Testis (tissue), 3 donors: Measurements from ENCODE around the gene OAS2. TPM values are rescaled to one million over a fixed set of nuclear protein-coding genes. Genes with fewer than 3 reads are reported as not detected.

ENCODE experiments used
- DNase-seq: peaks from one replicate; pipeline ENCODE4 v3.0.0-alpha.2; 2019
- H3K27ac ChIP-seq, 2 donors: fragments of 200-600 bp; sonication (generic); one replicate each; pipeline ENCODE4 v1.5.1; 2019
- H3K27me3 ChIP-seq: fragments of 200-600 bp; sonication (generic); one replicate; pipeline ENCODE4 v1.5.1; 2019
- H3K36me3 ChIP-seq: fragments of 200-600 bp; sonication (generic); one replicate; pipeline ENCODE4 v1.5.1; 2017; ENCODE audit warnings: low read depth; ENCODE audit errors: missing control alignments
- H3K4me1 ChIP-seq: fragments of 200-600 bp; sonication (generic); one replicate; pipeline ENCODE4 v1.5.1; 2019
- H3K4me3 ChIP-seq, 2 donors: fragments of 200-600 bp; sonication (generic); one replicate each; pipeline ENCODE4 v1.5.1; 2017 to 2019
- H3K9me3 ChIP-seq: fragments of 200-600 bp; sonication (generic); one replicate; pipeline ENCODE4 v1.5.1; 2017
- POLR2A ChIP-seq: fragments of 450-650 bp; IDR thresholded peaks from one replicate; pipeline ENCODE4 v1.6.1; 2017; ENCODE audit warnings: antibody characterized with exemption, mild to moderate bottlenecking, moderate library complexity
- WGBS, 2 donors: methylation state at CpG; one replicate each; pipeline ENCODE4 v1.1.5; 2018; 5-methylcytosine and 5-hydroxymethylcytosine counted together
- intact Hi-C: fragments of 100-400 bp; cut with DNase I; formaldehyde crosslinking; loops from one replicate; pipeline ENCODE4 v1.15.1; 2023; ENCODE audit warnings: low total_unique reads
- polyA plus RNA-seq: library from polyadenylated mRNA; stranded (reverse); fragments of 350-450 nt; fragmentation: Illumina TruSeq; extraction: RNeasy Lipid Tissue Mini Kit (QIAGEN cat#74804); gene quantifications from one replicate; pipeline ENCODE4 v1.2.3, GENCODE V29; 2014; ENCODE audit warnings: low read depth, low replicate concordance; ENCODE audit not compliant: insufficient read depth
- total RNA-seq, 2 donors: library from RNA; depleted of rRNA; stranded (reverse); fragments of >200 nt; gene quantifications; one replicate each; pipeline ENCODE4 v1.2.3, GENCODE V29; 2016
- TF ChIP-seq, protein P1 (sequence below), 3 experiments: fragments of 450-650 bp in 2 of 3; fragments of 200-600 bp in 1 of 3; sonication (generic) in 1 of 3; IDR thresholded peaks; one replicate each; pipeline ENCODE4 v1.5.1; 2016 to 2019; ENCODE audit warnings: antibody characterized with exemption in 3 of 3, mild to moderate bottlenecking in 2 of 3, moderate library complexity in 1 of 3

The OAS2 gene
- total and polyA plus RNA-seq, 3 donors from 2014 or later = 3.2 to 9.0 (median 3.5) TPM

DNA sequence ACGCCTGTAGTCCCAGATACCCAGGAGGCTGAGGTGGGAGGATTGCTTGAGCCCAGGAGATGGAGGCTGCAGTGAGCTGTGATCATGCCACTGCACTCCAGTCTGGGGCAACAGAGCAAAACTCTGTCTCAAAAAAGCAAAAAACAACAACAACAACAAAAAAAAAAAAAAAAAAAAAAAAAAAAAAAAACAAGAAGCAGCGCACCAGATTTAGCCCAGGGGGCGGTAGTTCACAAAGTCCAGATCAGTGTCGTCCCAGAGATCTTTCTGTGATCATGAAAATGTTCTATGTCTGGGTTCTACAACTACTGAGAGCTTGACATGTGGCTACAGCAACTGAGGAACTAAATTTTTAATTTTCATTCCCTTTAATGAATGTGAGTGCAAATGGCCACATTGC, 27.4 kb downstream of the OAS2 start:
- no peak for TF ChIP-seq POLR2A
- TF ChIP-seq, protein P1, sequence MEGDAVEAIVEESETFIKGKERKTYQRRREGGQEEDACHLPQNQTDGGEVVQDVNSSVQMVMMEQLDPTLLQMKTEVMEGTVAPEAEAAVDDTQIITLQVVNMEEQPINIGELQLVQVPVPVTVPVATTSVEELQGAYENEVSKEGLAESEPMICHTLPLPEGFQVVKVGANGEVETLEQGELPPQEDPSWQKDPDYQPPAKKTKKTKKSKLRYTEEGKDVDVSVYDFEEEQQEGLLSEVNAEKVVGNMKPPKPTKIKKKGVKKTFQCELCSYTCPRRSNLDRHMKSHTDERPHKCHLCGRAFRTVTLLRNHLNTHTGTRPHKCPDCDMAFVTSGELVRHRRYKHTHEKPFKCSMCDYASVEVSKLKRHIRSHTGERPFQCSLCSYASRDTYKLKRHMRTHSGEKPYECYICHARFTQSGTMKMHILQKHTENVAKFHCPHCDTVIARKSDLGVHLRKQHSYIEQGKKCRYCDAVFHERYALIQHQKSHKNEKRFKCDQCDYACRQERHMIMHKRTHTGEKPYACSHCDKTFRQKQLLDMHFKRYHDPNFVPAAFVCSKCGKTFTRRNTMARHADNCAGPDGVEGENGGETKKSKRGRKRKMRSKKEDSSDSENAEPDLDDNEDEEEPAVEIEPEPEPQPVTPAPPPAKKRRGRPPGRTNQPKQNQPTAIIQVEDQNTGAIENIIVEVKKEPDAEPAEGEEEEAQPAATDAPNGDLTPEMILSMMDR (IDR thresholded peaks at IDR 0.05) = no peak
- Histone ChIP-seq H3K4me3 (no peak overlapping the region), H3K9me3 (no peaks in the 10 kb centered on the region), H3K4me1 (no peaks in the 10 kb centered on the region), H3K27me3 (no peaks in the 10 kb centered on the region), H3K36me3 (no peaks in the 10 kb centered on the region), H3K27ac (no peak overlapping the region)
- DNase-seq = no peak
- intact Hi-C loops = no loop called here
- WGBS, 2 donors = 83 to 85% methylated on average over 4 of the region's 4 CpGs

DNA sequence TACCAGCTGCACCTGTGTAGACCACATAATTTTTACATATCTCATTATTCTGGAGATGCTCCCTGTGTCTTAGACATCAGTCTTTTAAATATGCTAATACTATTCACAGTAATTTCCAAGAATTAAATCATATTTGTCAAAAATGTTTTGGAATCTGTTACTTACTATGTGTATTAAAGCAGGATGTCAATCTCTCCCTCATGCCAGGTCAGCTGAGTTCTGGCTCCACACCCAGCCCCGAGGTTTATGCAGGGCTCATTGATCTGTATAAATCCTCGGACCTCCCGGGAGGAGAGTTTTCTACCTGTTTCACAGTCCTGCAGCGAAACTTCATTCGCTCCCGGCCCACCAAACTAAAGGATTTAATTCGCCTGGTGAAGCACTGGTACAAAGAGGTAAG, 27.9 kb downstream of the OAS2 start:
- Histone ChIP-seq H3K36me3 (no peaks in the 10 kb centered on the region), H3K4me3 (no peak overlapping the region), H3K4me1 (no peaks in the 10 kb centered on the region), H3K27me3 (no peaks in the 10 kb centered on the region), H3K9me3 (no peaks in the 10 kb centered on the region), H3K27ac (no peak overlapping the region)
- DNase-seq = no peak
- TF ChIP-seq, protein P1 (IDR thresholded peaks at IDR 0.05) = no peak
- no peak for TF ChIP-seq POLR2A
- WGBS, 2 donors = 89 to 97% methylated on average over 7 of the region's 7 CpGs
- intact Hi-C loops = no loop called here

DNA sequence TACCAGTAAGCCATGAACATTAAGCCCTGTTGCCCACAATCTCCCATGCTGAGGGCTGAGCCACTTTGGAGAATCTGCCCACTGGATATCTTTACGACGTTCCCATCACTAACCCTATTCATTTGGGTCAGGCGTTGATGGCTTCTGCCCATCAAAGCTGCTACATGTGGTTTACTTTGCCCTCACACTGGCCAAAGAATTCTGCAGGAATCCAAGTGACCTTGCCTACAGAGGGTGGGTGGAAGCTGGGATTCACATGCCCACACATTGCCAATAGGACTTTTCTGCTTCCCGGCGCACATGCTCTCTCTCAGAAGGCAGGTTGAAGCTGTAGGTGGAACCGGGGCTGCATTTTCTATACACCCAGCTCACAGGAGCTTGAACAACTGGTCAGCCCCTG, 28.3 kb downstream of the OAS2 start:
- intact Hi-C loops = no loop called here
- no peak for TF ChIP-seq POLR2A
- TF ChIP-seq, protein P1 (IDR thresholded peaks at IDR 0.05) = no peak

DNA sequence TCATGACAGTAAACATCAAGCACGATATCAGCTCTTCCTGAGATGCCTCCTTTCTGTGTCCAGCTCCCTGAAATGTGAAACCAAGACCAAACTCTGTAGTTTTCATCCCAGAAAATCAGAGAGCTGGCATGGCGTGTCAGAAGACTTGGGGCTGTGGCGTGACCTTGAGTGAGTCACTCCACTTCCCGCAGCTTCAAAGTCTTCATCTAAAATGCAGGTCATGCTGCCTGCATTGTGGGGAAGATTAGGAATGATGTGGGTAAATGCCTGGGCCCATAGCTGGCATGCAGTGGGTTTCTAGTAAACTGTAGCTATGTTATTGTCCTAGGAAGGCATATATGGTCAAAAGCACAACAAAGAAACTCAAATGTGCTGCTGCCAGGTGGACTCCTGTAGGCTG, 28.8 kb downstream of the OAS2 start:
- no peak for DNase-seq
- TF ChIP-seq POLR2A = no peak
- TF ChIP-seq, protein P1 (IDR thresholded peaks at IDR 0.05) = no peak
- no peaks in the 10 kb centered on the region for H3K36me3 ChIP-seq
- intact Hi-C loops = no loop called here
- no peaks in the 10 kb centered on the region for H3K27me3 ChIP-seq
- 69 to 91% methylated on average over 4 of the region's 4 CpGs for WGBS, 2 donors
- no peaks in the 10 kb centered on the region for H3K4me1 ChIP-seq
- no peaks in the 10 kb centered on the region for H3K9me3 ChIP-seq
- no peak overlapping the region for H3K4me3 ChIP-seq
- H3K27ac ChIP-seq = no peak overlapping the region

More for the DNA sequence above, 28.3 kb downstream of the OAS2 start:
- 85 to 89% methylated on average over 6 of the region's 6 CpGs for WGBS, 2 donors
- Histone ChIP-seq H3K36me3 (no peaks in the 10 kb centered on the region), H3K27me3 (no peaks in the 10 kb centered on the region), H3K27ac (no peak overlapping the region), H3K4me1 (no peaks in the 10 kb centered on the region), H3K9me3 (no peaks in the 10 kb centered on the region), H3K4me3 (no peak overlapping the region)
- DNase-seq = no peak

DNA sequence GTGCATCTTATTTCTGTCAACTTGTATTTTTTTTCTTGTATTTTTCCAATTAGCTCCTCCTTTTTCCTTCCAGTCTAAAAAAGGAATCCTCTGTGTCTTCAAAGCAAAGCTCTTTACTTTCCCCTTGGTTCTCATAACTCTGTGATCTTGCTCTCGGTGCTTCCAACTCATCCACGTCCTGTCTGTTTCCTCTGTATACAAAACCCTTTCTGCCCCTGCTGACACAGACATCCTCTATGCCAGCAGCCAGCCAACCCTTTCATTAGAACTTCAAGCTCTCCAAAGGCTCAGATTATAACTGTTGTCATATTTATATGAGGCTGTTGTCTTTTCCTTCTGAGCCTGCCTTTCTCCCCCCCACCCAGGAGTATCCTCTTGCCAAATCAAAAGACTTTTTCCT, 32.4 kb downstream of the OAS2 start:
- Histone ChIP-seq H3K27ac (no peak overlapping the region), H3K36me3 (no peaks in the 10 kb centered on the region), H3K4me1 (no peaks in the 10 kb centered on the region), H3K9me3 (no peaks in the 10 kb centered on the region), H3K4me3 (no peak overlapping the region), H3K27me3 (no peaks in the 10 kb centered on the region)
- intact Hi-C loops = no loop called here
- TF ChIP-seq, protein P1 (IDR thresholded peaks at IDR 0.05) = no peak
- no peak for TF ChIP-seq POLR2A
- no peak for DNase-seq
- WGBS, 2 donors = 79% methylated on average over 2 of the region's 2 CpGs
